ENCODE results near the gene MATR3. TPM values are rescaled to one million over a fixed set of nuclear protein-coding genes. Genes with fewer than 3 reads are reported as not detected.
A peak's percentile ranks its signal among the peaks of the same experiment; 100 is the strongest.

The MATR3 gene
- total RNA-seq, 1 donor from 2014 or later = 197 TPM

- ATAC-seq = no peak
- Histone ChIP-seq H3K27ac (no peak overlapping the region), H3K36me3 (no peaks in the 10 kb centered on the region), H3K4me3 (peak overlapping the region; percentile 75), H3K9me3 (no peaks in the 10 kb centered on the region), H3K4me1 (peaks cover 57% of the 10 kb centered on the region), H3K27me3 (no peaks in the 10 kb centered on the region)
- no peak for TF ChIP-seq CTCF (IDR thresholded peaks at IDR 0.05)
- no peak for DNase-seq
- intact Hi-C loops (cut with DNase I) = no loop called here
Measured at GRCh38 chr5:139296198-139296597, 2.7 kb downstream of the MATR3 start.

- Histone ChIP-seq H3K27me3 (no peaks in the 10 kb centered on the region), H3K9me3 (no peaks in the 10 kb centered on the region), H3K4me3 (no peak overlapping the region), H3K27ac (no peak overlapping the region), H3K36me3 (no peaks in the 10 kb centered on the region), H3K4me1 (peaks cover 62% of the 10 kb centered on the region)
- DNase-seq (no peak), ATAC-seq (no peak)
- intact Hi-C loops (cut with DNase I) = no loop called here
- TF ChIP-seq CTCF (IDR thresholded peaks at IDR 0.05) = no peak
Measured at GRCh38 chr5:139296862-139297326, 3.4 kb downstream of the MATR3 start.

GRCh38 chr5:139297439-139298133 lies 4.0 kb downstream of the MATR3 start:
- intact Hi-C loops (cut with DNase I) = no loop called here
- Histone ChIP-seq H3K9me3 (no peaks in the 10 kb centered on the region), H3K4me1 (peaks cover 68% of the 10 kb centered on the region), H3K36me3 (no peaks in the 10 kb centered on the region), H3K27me3 (no peaks in the 10 kb centered on the region), H3K4me3 (no peak overlapping the region), H3K27ac (no peak overlapping the region)
- no peak for TF ChIP-seq CTCF (IDR thresholded peaks at IDR 0.05)
- no peak for ATAC-seq
- no peak for DNase-seq

- intact Hi-C loops (cut with DNase I) = no loop called here
- Histone ChIP-seq H3K9me3 (no peaks in the 10 kb centered on the region), H3K36me3 (no peaks in the 10 kb centered on the region), H3K4me1 (peaks cover 74% of the 10 kb centered on the region), H3K27ac (no peak overlapping the region), H3K27me3 (no peaks in the 10 kb centered on the region), H3K4me3 (no peak overlapping the region)
- DNase-seq (no peak), ATAC-seq (no peak)
- no peak for TF ChIP-seq CTCF (IDR thresholded peaks at IDR 0.05)
Measured at GRCh38 chr5:139298242-139298641, 4.7 kb downstream of the MATR3 start.

- H3K27ac ChIP-seq = no peak overlapping the region
- no peak for TF ChIP-seq CTCF (IDR thresholded peaks at IDR 0.05)
- H3K36me3 ChIP-seq = no peaks in the 10 kb centered on the region
- intact Hi-C loops (cut with DNase I) = no loop called here
- H3K27me3 ChIP-seq = no peaks in the 10 kb centered on the region
- H3K4me3 ChIP-seq = no peak overlapping the region
- no peaks in the 10 kb centered on the region for H3K9me3 ChIP-seq
- no peak for DNase-seq
- ATAC-seq = no peak
- H3K4me1 ChIP-seq = peaks cover 85% of the 10 kb centered on the region
Measured at GRCh38 chr5:139299486-139299885, 5.9 kb downstream of the MATR3 start.

Data from upper lobe of right lung (tissue), 1 donor.